ENCODE data around the gene INPP5A. TPM values are rescaled to one million over a fixed set of nuclear protein-coding genes. Genes with fewer than 3 reads are reported as not detected.

INPP5A gene
- total RNA-seq, 1 donor from 2014 or later = 36.4 TPM

- no peak for DNase-seq (ENCODE audit: extremely low spot score, unreplicated experiment)
- TF ChIP-seq CTCF (IDR thresholded peaks at IDR 0.05) = no peak
- Mint-ChIP-seq H3K9me3 (ENCODE audit: unreplicated experiment) (no peaks in the 10 kb centered on the region), H3K27ac (ENCODE audit: unreplicated experiment) (peak overlapping the region; percentile 85), H3K4me1 (ENCODE audit: unreplicated experiment) (peaks cover 15% of the 10 kb centered on the region), H3K27me3 (ENCODE audit: unreplicated experiment) (no peaks in the 10 kb centered on the region), H3K36me3 (ENCODE audit: unreplicated experiment) (peaks cover 20% of the 10 kb centered on the region), H3K4me3 (ENCODE audit: unreplicated experiment) (no peak overlapping the region)
These were observed 185.1 kb downstream of the INPP5A start for GRCh38 chr10:132722394-132723329.

- H3K4me1 Mint-ChIP-seq (ENCODE audit: unreplicated experiment) = peaks cover 15% of the 10 kb centered on the region
- H3K27me3 Mint-ChIP-seq (ENCODE audit: unreplicated experiment) = no peaks in the 10 kb centered on the region
- DNase-seq (ENCODE audit: extremely low spot score, unreplicated experiment) = no peak
- H3K9me3 Mint-ChIP-seq (ENCODE audit: unreplicated experiment) = no peaks in the 10 kb centered on the region
- TF ChIP-seq CTCF (IDR thresholded peaks at IDR 0.05) = no peak
- H3K27ac Mint-ChIP-seq (ENCODE audit: unreplicated experiment) = no peak overlapping the region
- H3K36me3 Mint-ChIP-seq (ENCODE audit: unreplicated experiment) = peaks cover 20% of the 10 kb centered on the region
- H3K4me3 Mint-ChIP-seq (ENCODE audit: unreplicated experiment) = no peak overlapping the region
These were observed 185.9 kb downstream of the INPP5A start for GRCh38 chr10:132723330-132723970.

GRCh38 chr10:132724446-132724845, 186.9 kb downstream of the INPP5A start:
- Mint-ChIP-seq H3K9me3 (ENCODE audit: unreplicated experiment) (no peaks in the 10 kb centered on the region), H3K27ac (ENCODE audit: unreplicated experiment) (no peak overlapping the region), H3K4me3 (ENCODE audit: unreplicated experiment) (no peak overlapping the region), H3K27me3 (ENCODE audit: unreplicated experiment) (no peaks in the 10 kb centered on the region), H3K36me3 (ENCODE audit: unreplicated experiment) (peaks cover 20% of the 10 kb centered on the region), H3K4me1 (ENCODE audit: unreplicated experiment) (peaks cover 15% of the 10 kb centered on the region)
- no peak for DNase-seq (ENCODE audit: extremely low spot score, unreplicated experiment)
- TF ChIP-seq CTCF (IDR thresholded peaks at IDR 0.05) = no peak

GRCh38 chr10:132725202-132725601, 187.6 kb downstream of the INPP5A start:
- H3K27ac Mint-ChIP-seq (ENCODE audit: unreplicated experiment) = no peak overlapping the region
- TF ChIP-seq CTCF (IDR thresholded peaks at IDR 0.05) = no peak
- H3K4me3 Mint-ChIP-seq (ENCODE audit: unreplicated experiment) = no peak overlapping the region
- H3K4me1 Mint-ChIP-seq (ENCODE audit: unreplicated experiment) = peaks cover 15% of the 10 kb centered on the region
- no peak for DNase-seq (ENCODE audit: extremely low spot score, unreplicated experiment)
- peaks cover 20% of the 10 kb centered on the region for H3K36me3 Mint-ChIP-seq (ENCODE audit: unreplicated experiment)
- no peaks in the 10 kb centered on the region for H3K27me3 Mint-ChIP-seq (ENCODE audit: unreplicated experiment)
- no peaks in the 10 kb centered on the region for H3K9me3 Mint-ChIP-seq (ENCODE audit: unreplicated experiment)

GRCh38 chr10:132726194-132726593, 188.6 kb downstream of the INPP5A start:
- Mint-ChIP-seq H3K9me3 (ENCODE audit: unreplicated experiment) (no peaks in the 10 kb centered on the region), H3K27ac (ENCODE audit: unreplicated experiment) (no peak overlapping the region), H3K27me3 (ENCODE audit: unreplicated experiment) (no peaks in the 10 kb centered on the region), H3K36me3 (ENCODE audit: unreplicated experiment) (peaks cover 20% of the 10 kb centered on the region), H3K4me1 (ENCODE audit: unreplicated experiment) (peaks cover 15% of the 10 kb centered on the region), H3K4me3 (ENCODE audit: unreplicated experiment) (no peak overlapping the region)
- DNase-seq (ENCODE audit: extremely low spot score, unreplicated experiment) = no peak
- TF ChIP-seq CTCF (IDR thresholded peaks at IDR 0.05) = no peak

Data from osteocyte (in vitro differentiated cells).